GM21526 (cell line): ENCODE data around the gene ZNFX1.
"Not testable (repeated sequence)": the region's sequence is repeated elsewhere in the genome, so short reads cannot be mapped to it uniquely, and the experiment has no call there.

Source experiments
- ATAC-seq: cut with Tn5 transposase; IDR thresholded peaks from one replicate; pipeline ENCODE4 v1.9.1; 2021; ENCODE audit warnings: moderate library complexity; ENCODE audit not compliant: unreplicated experiment, low FRiP score

The ZNFX1 gene

DNA sequence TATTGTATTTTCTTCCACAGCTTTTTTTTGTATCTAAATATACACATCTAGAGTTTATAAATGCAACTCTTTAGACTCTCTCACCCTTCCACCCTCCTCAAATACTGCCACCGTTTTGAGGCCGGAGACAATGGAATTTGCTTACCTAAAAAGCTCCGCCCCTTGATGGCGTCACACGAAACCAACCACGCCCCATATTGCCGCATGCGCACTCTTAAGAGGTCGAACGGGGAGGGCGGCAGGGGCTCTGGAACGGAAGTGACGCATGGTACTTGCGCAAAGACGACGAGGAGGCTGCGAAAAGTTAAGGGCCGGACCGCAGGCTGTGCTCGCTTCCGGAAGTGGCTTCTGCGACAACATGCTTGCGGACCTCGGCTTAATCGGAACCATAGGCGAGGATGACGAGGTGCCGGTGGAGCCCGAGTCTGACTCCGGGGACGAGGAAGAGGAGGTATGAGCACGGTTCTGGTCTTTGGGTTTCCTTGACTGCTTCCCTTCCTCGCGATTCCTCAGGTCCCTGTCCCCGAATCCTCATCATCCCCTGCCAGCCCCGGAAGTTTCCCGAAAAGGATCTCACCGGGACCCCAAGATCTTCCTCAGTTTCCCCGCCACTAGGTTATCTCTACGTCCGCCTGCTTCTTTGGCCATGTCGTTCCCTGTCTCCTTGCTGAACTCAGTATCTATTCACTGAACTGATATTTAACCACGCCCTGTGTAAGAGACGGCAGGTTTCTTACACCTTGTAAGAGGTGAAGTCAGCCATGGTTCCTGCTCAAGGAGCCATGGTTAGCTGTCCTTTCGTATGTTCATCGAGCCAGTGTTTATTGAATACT is 58.5 kb downstream of the ZNFX1 start, which contains the start of gene DDX27:
Gene DDX27, plus strand, starts transcription at position 326 of the 833 bp plus-strand sequence. Its CDS starts 33 bp downstream, at position 359.
- ATAC-seq: peak; percentile 87

DNA sequence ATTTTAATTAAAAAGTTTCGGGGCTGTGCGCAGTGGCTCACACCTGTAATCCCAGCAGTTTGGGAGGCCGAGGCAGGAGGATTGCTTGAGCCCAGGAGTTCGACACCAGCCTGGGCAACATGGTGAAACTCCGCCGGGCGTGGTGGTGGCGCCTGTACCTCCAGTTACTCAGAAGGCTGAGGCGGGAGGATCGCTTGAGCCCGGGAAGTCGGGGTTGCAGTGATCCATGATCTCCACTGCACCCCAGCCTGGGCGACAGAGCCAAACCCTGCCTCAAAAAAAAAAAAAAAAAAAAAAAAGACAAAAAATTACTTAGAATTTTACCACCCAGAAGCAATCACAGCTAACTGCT is 59.1 kb downstream of the ZNFX1 start:
- ATAC-seq: not testable (repeated sequence)

DNA sequence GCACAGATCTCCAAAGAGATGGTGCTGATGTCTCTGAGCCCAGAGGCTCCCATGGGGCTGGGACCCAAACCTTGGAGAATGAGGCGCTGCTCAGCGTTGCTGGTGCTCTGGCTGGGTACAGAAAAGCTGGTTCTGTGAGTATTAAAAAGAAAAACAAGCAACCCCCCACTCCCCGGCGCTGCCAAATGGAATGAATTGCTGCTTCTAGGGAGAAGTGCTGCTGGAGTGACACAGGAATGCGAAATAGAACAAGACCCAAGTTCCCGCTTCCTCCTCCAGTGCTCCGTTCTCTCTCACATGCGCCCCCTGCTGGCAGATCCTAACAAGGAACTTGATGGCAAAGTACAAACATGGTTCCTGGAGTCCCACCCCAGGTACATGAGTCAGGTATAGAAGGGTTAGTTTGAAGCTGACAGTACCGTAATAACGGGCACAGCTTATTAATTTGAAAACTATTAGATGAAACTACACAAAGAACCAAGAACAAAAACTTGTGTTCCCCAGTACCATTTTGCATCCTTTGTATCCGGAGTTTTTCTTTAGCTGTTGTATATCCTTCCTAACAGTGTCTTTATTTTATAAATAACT is 60.8 kb downstream of the ZNFX1 start:
- ATAC-seq: no peak

DNA sequence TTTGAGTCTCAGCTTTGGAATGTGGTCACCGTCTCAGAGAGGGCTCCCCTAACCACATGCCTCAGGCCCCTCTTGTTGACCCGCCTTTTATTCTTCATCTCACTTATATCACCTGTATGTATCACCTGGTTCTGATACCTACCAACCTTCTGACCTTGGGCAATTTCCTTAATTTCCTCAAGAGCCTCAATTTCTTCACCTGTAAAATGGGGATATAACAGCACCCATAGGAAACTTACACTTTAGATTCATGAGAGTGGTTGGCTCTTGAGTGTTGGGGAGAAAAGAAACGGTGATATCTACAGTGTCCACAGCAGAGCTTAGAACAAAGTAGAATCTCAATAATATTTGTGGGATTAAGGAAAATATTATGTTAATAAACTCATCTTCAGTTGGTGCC is 62.6 kb downstream of the ZNFX1 start:
- ATAC-seq: no peak

DNA sequence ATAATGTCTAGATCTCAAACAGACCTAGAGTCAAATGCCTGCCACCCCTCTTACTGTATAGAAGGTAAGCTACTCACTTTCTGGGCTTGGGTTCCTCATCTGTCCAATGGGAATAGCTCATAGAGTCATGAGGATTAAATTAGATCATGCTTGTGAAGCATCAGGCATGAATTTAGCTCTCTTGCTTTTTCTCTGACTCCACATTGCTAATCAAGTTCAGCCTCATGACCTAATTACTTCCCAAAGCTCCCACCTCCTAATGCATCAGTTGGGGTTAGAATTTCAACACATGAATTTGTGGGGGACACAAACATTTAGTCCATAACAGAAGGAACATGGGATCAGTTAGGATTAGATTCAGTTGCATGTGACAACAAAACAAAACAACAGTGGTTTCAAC is 63.3 kb downstream of the ZNFX1 start:
- no peak for ATAC-seq

DNA sequence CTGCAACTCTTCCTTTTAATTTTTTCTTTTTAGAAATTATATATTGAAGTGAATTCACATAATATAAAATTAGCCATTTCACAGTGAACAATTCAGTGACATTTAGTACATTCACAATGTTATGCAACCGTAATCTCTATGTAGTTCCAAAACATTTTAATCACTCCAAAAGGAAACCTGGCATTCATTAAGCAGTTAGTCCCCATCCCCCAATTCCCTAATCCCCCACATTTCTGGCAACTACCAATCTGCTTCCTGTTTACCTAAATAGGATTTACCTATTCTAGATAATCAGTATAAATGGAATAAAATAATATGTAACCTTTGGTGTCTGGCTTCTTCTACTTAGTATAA is 67.1 kb downstream of the ZNFX1 start:
- no peak for ATAC-seq

DNA sequence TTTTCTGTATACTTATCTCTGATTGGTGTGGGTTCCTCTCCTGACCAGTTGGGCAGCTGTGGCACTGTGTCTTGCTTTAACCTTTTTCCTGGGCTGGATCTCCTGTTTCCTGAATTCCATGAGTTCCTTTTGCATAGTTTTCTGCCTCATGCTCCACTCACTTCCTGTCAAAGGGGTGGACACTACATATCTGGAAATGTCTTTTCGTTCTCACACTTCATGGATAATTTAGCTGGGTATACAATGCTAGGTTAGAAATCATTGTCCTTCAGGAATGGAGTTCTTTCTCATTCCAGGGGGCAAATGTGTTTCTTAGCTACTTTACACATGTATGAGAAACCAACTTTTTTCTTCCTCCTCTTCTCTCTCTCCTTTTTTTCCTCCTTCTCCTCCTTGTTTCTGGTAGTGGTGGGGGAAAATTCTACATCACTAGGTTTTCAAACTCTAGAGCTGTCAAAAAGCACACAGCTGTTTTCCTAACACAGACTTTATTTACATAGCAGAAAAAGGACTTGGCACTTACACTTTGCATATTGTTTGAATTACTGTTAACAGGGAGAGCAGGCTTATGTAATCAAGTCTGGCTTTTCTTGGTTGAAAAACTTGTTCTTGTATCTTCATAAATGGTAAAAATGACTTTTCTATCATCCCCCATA is 67.6 kb downstream of the ZNFX1 start:
- no peak for ATAC-seq

DNA sequence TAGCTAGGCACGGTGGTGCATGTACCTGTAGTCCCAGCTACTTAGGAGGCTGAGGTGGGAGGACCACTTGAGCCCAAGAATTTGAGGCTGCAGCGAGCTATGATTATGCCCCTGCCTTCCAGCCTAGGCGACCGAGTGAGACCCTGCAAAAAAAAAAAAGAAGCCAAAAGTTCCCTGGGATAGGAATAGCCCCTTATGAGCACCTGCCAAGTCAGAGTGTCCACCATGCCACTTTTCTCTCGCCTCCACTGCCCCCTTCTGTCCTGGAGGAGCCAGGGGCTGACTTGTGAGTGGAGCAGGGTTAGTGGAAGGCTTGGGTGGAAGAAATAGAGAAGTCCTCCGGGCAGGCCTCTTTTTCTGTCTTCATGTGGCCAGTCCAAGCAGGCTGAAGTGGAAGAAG is 70.8 kb downstream of the ZNFX1 start:
- ATAC-seq: no peak

DNA sequence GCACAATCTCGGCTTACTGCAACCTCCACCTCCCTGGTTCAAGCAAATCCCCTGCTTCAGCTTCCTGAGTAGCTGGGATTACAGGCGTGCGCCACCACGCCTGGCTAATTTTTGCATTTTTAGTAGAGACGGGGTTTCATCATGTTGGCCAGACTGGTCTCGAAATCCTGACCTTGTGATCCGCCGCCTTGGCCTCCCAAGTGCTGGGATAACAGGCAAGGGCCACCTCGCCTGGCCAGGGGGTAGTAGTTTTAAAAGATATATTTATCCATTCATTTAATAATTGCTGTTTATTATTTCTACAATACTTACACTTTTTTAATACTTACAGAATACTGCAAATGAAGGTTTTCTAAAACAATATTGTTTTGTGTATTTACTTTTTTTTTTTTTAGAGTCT is 74.1 kb downstream of the ZNFX1 start:
- no peak for ATAC-seq

DNA sequence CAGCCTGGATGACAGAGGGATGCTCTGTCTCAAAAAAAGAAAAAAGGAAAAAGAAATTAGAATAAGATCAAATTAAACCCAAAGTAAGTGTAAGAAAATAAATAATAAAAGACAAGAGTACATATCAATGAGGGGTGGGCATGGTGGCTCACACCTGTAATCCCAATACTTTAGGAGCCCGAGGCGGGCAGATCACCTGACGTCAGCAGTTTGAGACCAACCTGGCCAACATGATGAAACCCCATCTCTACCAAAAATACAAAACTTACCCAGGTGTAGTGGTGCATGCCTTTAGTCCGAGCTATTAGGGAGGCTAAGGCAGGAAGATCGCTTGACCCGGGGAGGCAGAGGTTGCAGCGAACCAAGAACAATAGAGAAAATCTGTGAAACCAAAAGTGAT is 74.8 kb downstream of the ZNFX1 start:
- no peak for ATAC-seq

DNA sequence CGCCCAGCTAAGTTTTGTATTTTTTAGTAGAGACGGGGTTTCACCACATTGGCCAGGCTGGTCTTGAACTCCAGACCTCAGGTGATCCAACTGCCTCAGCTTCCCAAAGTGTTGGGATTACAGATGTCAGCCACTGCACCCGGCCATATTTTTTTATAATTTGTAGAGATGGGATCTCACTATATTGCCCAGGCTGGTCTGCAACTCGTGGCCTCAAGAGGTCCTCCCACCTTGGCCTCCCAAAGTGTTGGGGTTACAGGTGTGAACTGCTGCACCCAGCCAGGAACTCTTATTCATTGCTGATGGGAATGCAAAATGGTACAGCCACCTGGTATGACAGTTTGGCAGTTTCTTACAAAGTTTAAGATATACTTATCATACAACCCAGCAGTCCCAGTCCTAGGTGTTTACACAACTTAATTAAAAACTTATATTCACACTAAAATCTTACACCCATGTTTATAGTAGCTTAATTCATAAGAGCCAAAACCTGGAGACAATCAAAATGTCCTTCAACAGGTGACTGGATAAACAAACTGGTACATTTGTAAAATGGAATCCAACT is 78.0 kb downstream of the ZNFX1 start:
- no peak for ATAC-seq

DNA sequence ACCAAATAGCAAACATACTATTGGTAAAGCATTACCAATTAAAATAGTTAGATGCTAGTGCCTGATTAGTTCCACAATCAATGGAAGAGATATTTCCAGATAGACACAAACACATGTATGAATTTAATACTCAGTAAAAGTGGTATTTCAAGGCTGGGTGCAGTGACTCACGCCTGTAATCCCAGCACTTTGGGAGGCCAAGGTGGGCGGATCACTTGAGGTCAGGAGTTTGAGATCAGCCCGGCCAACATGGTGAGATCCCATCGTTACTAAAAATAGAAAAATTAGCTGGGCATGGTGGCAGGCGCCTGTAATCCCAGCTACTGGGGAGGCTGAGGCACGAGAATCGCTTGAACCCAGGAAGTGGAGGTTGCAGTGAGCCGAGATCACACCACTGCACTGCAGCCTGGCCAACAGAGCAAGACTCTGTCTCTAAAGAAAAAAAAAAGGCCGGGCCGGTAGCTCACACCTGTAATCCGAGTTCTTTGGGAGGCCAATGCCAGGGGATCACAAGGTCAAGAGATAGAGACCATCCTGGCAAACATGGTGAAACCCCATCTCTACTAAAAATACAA is 84.8 kb downstream of the ZNFX1 start:
- ATAC-seq: not testable (repeated sequence)
